Fibroblast of lung (primary cell): ENCODE measurements around the gene TIGIT.

Experiments
- CTCF ChIP-seq, 2 donors: IDR thresholded peaks in 1 of 2; conservative IDR thresholded peaks in 1 of 2; 1 replicate in 1 of 2; 2 replicates in 1 of 2; pipeline ENCODE4 v1.5.1; 2011 to 2012; ENCODE audit warnings: low read length in 2 of 2, control low read depth in 1 of 2, inconsistent platforms in 1 of 2, low read depth in 1 of 2, mild to moderate bottlenecking in 1 of 2
- EZH2 ChIP-seq: IDR thresholded peaks from 2 replicates; pipeline ENCODE4 v1.5.1; 2012; ENCODE audit warnings: low read length, control low read depth, mild to moderate bottlenecking; ENCODE audit errors: missing control alignments

GRCh38 chr3:114329823-114330222 lies 36.0 kb downstream of the TIGIT start:
- TF ChIP-seq CTCF (conservative IDR thresholded peaks at IDR 0.05 in 1 of 2, IDR thresholded peaks at IDR 0.05 in 1 of 2; ENCODE audit: low read depth in 1 of 2, low read length in 2 of 2), result no peak
- TF ChIP-seq EZH2, result no peak
